ENCODE measurements around the gene GREB1L.
"Not testable (repeated sequence)": the region's sequence is repeated elsewhere in the genome, so short reads cannot be mapped to it uniquely, and the experiment has no call there.

The GREB1L gene

GRCh38 chr18:21314724-21315123 is 72.7 kb downstream of the GREB1L start:
- Histone ChIP-seq H3K4me1 (ENCODE audit: control insufficient read depth in 1 of 2, insufficient read depth in 1 of 2, low read depth in 1 of 2, low read length in 1 of 2) (no peaks in the 10 kb centered on the region), H3K36me3 (no peaks in the 10 kb centered on the region), H3K4me3 (ENCODE audit: low read depth in 1 of 2, low read length in 1 of 2) (no peak overlapping the region), H3K27me3 (peaks cover 1% of the 10 kb centered on the region), H3K9me3 (no peaks in the 10 kb centered on the region), H3K27ac (no peak overlapping the region)
- no peak for TF ChIP-seq CTCF (IDR thresholded peaks at IDR 0.05)

- H3K4me3 ChIP-seq (ENCODE audit: low read depth in 1 of 2, low read length in 1 of 2); H3K4me1 ChIP-seq (ENCODE audit: control insufficient read depth in 1 of 2, insufficient read depth in 1 of 2, low read depth in 1 of 2, low read length in 1 of 2); H3K27ac ChIP-seq; H3K27me3 ChIP-seq; H3K36me3 ChIP-seq; H3K9me3 ChIP-seq: not testable (repeated sequence)
Measured at GRCh38 chr18:21315126-21315525, 73.1 kb downstream of the GREB1L start.

- Histone ChIP-seq H3K36me3 (no peaks in the 10 kb centered on the region), H3K4me1 (ENCODE audit: control insufficient read depth in 1 of 2, insufficient read depth in 1 of 2, low read depth in 1 of 2, low read length in 1 of 2) (no peaks in the 10 kb centered on the region), H3K4me3 (ENCODE audit: low read depth in 1 of 2, low read length in 1 of 2) (no peak overlapping the region), H3K27me3 (no peaks in the 10 kb centered on the region), H3K27ac (no peak overlapping the region), H3K9me3 (no peaks in the 10 kb centered on the region)
- TF ChIP-seq CTCF (IDR thresholded peaks at IDR 0.05), result no peak
Measured at GRCh38 chr18:21315741-21316197, 73.7 kb downstream of the GREB1L start.

- no peak for TF ChIP-seq CTCF (IDR thresholded peaks at IDR 0.05)
- no peaks in the 10 kb centered on the region for H3K9me3 ChIP-seq
- H3K4me1 ChIP-seq (ENCODE audit: control insufficient read depth in 1 of 2, insufficient read depth in 1 of 2, low read depth in 1 of 2, low read length in 1 of 2), result no peaks in the 10 kb centered on the region
- no peak overlapping the region for H3K4me3 ChIP-seq (ENCODE audit: low read depth in 1 of 2, low read length in 1 of 2)
- H3K27ac ChIP-seq, result no peak overlapping the region
- H3K27me3 ChIP-seq, result no peaks in the 10 kb centered on the region
- H3K36me3 ChIP-seq, result no peaks in the 10 kb centered on the region
Measured at GRCh38 chr18:21316296-21316695, 74.3 kb downstream of the GREB1L start.

- no peaks in the 10 kb centered on the region for H3K9me3 ChIP-seq
- TF ChIP-seq CTCF (IDR thresholded peaks at IDR 0.05), result no peak
- no peaks in the 10 kb centered on the region for H3K36me3 ChIP-seq
- H3K27ac ChIP-seq, result no peak overlapping the region
- no peaks in the 10 kb centered on the region for H3K4me1 ChIP-seq (ENCODE audit: control insufficient read depth in 1 of 2, insufficient read depth in 1 of 2, low read depth in 1 of 2, low read length in 1 of 2)
- H3K27me3 ChIP-seq, result no peaks in the 10 kb centered on the region
- no peak overlapping the region for H3K4me3 ChIP-seq (ENCODE audit: low read depth in 1 of 2, low read length in 1 of 2)
Measured at GRCh38 chr18:21321711-21322110, 79.7 kb downstream of the GREB1L start.

GRCh38 chr18:21327101-21327500 is 85.1 kb downstream of the GREB1L start:
- H3K4me1 ChIP-seq (ENCODE audit: control insufficient read depth in 1 of 2, insufficient read depth in 1 of 2, low read depth in 1 of 2, low read length in 1 of 2), result no peaks in the 10 kb centered on the region
- H3K27ac ChIP-seq, result no peak overlapping the region
- no peaks in the 10 kb centered on the region for H3K27me3 ChIP-seq
- no peaks in the 10 kb centered on the region for H3K9me3 ChIP-seq
- H3K36me3 ChIP-seq, result no peaks in the 10 kb centered on the region
- H3K4me3 ChIP-seq (ENCODE audit: low read depth in 1 of 2, low read length in 1 of 2), result no peak overlapping the region
- no peak for TF ChIP-seq CTCF (IDR thresholded peaks at IDR 0.05)

Measured in neutrophil (primary cell).